COLO668 (cell line): ENCODE measurements around the gene PTPRN2.
A peak's percentile ranks its signal among the peaks of the same experiment; 100 is the strongest.
"Not testable (repeated sequence)": the region's sequence is repeated elsewhere in the genome, so short reads cannot be mapped to it uniquely, and the experiment has no call there.

Experiments
- DNase-seq: peaks from one replicate; lab custom pipeline; 2025; ENCODE audit not compliant: unreplicated experiment; lab: John Stamatoyannopoulos, UW

The PTPRN2 gene

GRCh38 chr7:157596026-157596425, 991.6 kb downstream of the PTPRN2 start:
- no peak for DNase-seq

GRCh38 chr7:157595086-157595855, 992.4 kb downstream of the PTPRN2 start:
- no peak for DNase-seq

GRCh38 chr7:157594306-157594705, 993.3 kb downstream of the PTPRN2 start:
- no peak for DNase-seq

- DNase-seq: no peak
Observed at GRCh38 chr7:157593541-157593940, 994.1 kb downstream of the PTPRN2 start.

- not testable (repeated sequence) for DNase-seq
Observed at GRCh38 chr7:157592636-157593320, 994.8 kb downstream of the PTPRN2 start.

GRCh38 chr7:157590526-157590925, 997.1 kb downstream of the PTPRN2 start:
- no peak for DNase-seq

- no peak for DNase-seq
Observed at GRCh38 chr7:157589680-157590079, 997.9 kb downstream of the PTPRN2 start.

- no peak for DNase-seq
Observed at GRCh38 chr7:157587805-157588560, 999.6 kb downstream of the PTPRN2 start.

- DNase-seq: no peak
Observed at GRCh38 chr7:157587051-157587804, 1000.4 kb downstream of the PTPRN2 start.

GRCh38 chr7:157586426-157586955, 1001.1 kb downstream of the PTPRN2 start:
- DNase-seq: no peak

GRCh38 chr7:157585113-157585861, 1002.3 kb downstream of the PTPRN2 start:
- DNase-seq: no peak

GRCh38 chr7:157584420-157584819, 1003.2 kb downstream of the PTPRN2 start:
- no peak for DNase-seq

GRCh38 chr7:157581740-157582139, 1005.9 kb downstream of the PTPRN2 start:
- DNase-seq: no peak

- DNase-seq: peak; percentile 10
Observed at GRCh38 chr7:157580324-157580723, 1007.3 kb downstream of the PTPRN2 start.

- no peak for DNase-seq
Observed at GRCh38 chr7:157579425-157579824, 1008.2 kb downstream of the PTPRN2 start.

- DNase-seq: no peak
Observed at GRCh38 chr7:157577796-157578339, 1009.8 kb downstream of the PTPRN2 start.

GRCh38 chr7:157577061-157577460, 1010.6 kb downstream of the PTPRN2 start:
- peak; percentile 44 for DNase-seq

- DNase-seq: peak; percentile 83
Observed at GRCh38 chr7:157576415-157576814, 1011.2 kb downstream of the PTPRN2 start.

GRCh38 chr7:157575777-157576176, 1011.8 kb downstream of the PTPRN2 start:
- DNase-seq: no peak
